SK-N-SH treated with all-trans-retinoic acid at 6 μM for 48 hours (cell line): ENCODE results near the gene APC2.

Source experiments
- OSR1 ChIP-seq: fragments of 250-450 bp; sonication (Bioruptor Pico); IDR thresholded peaks from 2 replicates; pipeline ENCODE4 v1.8.0; 2022; ENCODE audit warnings: moderate library complexity, mild to moderate bottlenecking, inconsistent platforms
- PPARA ChIP-seq: fragments of 250-450 bp; sonication (Bioruptor Pico); IDR thresholded peaks from 2 replicates; pipeline ENCODE4 v1.5.0; 2020; ENCODE audit warnings: mild to moderate bottlenecking, borderline replicate concordance
- SNAI2 ChIP-seq: fragments of 250-450 bp; sonication (Bioruptor Pico); IDR thresholded peaks from 2 replicates; pipeline ENCODE4 v1.5.0; 2020; ENCODE audit warnings: mild to moderate bottlenecking, moderate library complexity
- ZC3H10 ChIP-seq: fragments of 250-450 bp; sonication (Bioruptor Pico); IDR thresholded peaks from 2 replicates; pipeline ENCODE4 v1.5.1; 2021; ENCODE audit warnings: mild to moderate bottlenecking, moderate library complexity
- ZFP3 ChIP-seq: fragments of 250-450 bp; sonication (Bioruptor Pico); IDR thresholded peaks from 2 replicates; pipeline ENCODE4 v1.5.0; 2020; ENCODE audit warnings: mild to moderate bottlenecking, moderate library complexity
- ZNF8 ChIP-seq: fragments of 450-650 bp; formaldehyde crosslinking; IDR thresholded peaks from 2 replicates; pipeline ENCODE4 v1.5.0; 2020; ENCODE audit warnings: mild to moderate bottlenecking, moderate library complexity
- TF ChIP-seq, protein P1 (sequence below): fragments of 250-450 bp; sonication (Bioruptor Pico); IDR thresholded peaks from 2 replicates; pipeline ENCODE4 v1.8.0; 2020; ENCODE audit warnings: mild to moderate bottlenecking, moderate library complexity, borderline replicate concordance
- TF ChIP-seq, protein P2 (sequence below): fragments of 250-450 bp; sonication (Bioruptor Pico); IDR thresholded peaks from 2 replicates; pipeline ENCODE4 v1.5.1; 2021; ENCODE audit warnings: mild to moderate bottlenecking, moderate library complexity

DNA sequence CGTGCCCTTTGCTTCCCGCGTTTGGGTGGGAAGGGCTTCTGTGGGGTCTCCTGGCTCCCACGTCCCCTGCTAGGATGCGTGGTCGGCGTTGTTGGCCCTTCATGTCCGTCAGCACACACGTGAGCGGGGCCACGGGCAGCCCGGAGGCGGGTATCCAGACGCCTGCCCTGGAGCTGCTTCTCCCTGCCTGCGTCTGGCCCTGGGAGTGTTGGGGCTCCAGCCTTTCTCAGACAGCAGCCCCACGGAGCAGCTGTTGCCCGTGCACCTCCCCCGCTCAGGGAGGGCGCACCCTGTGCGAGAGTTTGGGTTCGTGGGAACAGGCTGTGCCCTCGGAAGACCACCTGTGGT lies 28.0 kb upstream of the APC2 start:
- TF ChIP-seq, protein P1, sequence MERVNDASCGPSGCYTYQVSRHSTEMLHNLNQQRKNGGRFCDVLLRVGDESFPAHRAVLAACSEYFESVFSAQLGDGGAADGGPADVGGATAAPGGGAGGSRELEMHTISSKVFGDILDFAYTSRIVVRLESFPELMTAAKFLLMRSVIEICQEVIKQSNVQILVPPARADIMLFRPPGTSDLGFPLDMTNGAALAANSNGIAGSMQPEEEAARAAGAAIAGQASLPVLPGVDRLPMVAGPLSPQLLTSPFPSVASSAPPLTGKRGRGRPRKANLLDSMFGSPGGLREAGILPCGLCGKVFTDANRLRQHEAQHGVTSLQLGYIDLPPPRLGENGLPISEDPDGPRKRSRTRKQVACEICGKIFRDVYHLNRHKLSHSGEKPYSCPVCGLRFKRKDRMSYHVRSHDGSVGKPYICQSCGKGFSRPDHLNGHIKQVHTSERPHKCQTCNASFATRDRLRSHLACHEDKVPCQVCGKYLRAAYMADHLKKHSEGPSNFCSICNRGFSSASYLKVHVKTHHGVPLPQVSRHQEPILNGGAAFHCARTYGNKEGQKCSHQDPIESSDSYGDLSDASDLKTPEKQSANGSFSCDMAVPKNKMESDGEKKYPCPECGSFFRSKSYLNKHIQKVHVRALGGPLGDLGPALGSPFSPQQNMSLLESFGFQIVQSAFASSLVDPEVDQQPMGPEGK (CRISPR knock-in tag) = no peak
- TF ChIP-seq ZNF8 (CRISPR knock-in tag) = no peak
- no peak for TF ChIP-seq OSR1
- TF ChIP-seq ZC3H10 (CRISPR knock-in tag) = no peak
- TF ChIP-seq SNAI2 (CRISPR knock-in tag) = no peak
- TF ChIP-seq, protein P2, sequence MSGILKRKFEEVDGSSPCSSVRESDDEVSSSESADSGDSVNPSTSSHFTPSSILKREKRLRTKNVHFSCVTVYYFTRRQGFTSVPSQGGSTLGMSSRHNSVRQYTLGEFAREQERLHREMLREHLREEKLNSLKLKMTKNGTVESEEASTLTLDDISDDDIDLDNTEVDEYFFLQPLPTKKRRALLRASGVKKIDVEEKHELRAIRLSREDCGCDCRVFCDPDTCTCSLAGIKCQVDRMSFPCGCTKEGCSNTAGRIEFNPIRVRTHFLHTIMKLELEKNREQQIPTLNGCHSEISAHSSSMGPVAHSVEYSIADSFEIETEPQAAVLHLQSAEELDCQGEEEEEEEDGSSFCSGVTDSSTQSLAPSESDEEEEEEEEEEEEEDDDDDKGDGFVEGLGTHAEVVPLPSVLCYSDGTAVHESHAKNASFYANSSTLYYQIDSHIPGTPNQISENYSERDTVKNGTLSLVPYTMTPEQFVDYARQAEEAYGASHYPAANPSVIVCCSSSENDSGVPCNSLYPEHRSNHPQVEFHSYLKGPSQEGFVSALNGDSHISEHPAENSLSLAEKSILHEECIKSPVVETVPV (CRISPR knock-in tag) = no peak
- no peak for TF ChIP-seq PPARA (CRISPR knock-in tag)
- no peak for TF ChIP-seq ZFP3 (CRISPR knock-in tag)
